Stimulated activated naive CD8-positive, alpha-beta T cell treated with anti-CD3 and anti-CD28 coated beads, Interleukin-15, amount 100 ng/mL, for 72 hours (primary cell): Measurements from ENCODE around the gene RELL1.

Experiments
- ATAC-seq: fragments of 150-1000 bp; cut with Tn5 transposase; 2 replicates; pipeline ENCODE4 v1.10.0; 2021; ENCODE audit warnings: mild to moderate bottlenecking, moderate library complexity
- DNase-seq, 2 donors: peaks; one replicate each; pipeline ENCODE4 v3.0.0; 2021 to 2022
- H3K27ac Mint-ChIP-seq, 2 donors: one replicate each; pipeline ENCODE4 v1.8.0; 2022; ENCODE audit warnings: mild to moderate bottlenecking in 2 of 2, mixed read lengths in 2 of 2, moderate library complexity in 2 of 2
- H3K27me3 Mint-ChIP-seq: one replicate; pipeline ENCODE4 v1.8.0; 2022; ENCODE audit warnings: mixed read lengths
- H3K4me1 Mint-ChIP-seq: one replicate; pipeline ENCODE4 v1.8.0; 2022; ENCODE audit warnings: mild to moderate bottlenecking, mixed read lengths
- H3K4me3 Mint-ChIP-seq, 2 donors: one replicate each; pipeline ENCODE4 v1.8.0; 2022; ENCODE audit warnings: mild to moderate bottlenecking in 2 of 2, mixed read lengths in 2 of 2, moderate library complexity in 1 of 2
- H3K9me3 Mint-ChIP-seq, 2 donors: one replicate each; pipeline ENCODE4 v1.8.0; 2022; ENCODE audit warnings: mixed read lengths in 2 of 2

The RELL1 gene, protein sequence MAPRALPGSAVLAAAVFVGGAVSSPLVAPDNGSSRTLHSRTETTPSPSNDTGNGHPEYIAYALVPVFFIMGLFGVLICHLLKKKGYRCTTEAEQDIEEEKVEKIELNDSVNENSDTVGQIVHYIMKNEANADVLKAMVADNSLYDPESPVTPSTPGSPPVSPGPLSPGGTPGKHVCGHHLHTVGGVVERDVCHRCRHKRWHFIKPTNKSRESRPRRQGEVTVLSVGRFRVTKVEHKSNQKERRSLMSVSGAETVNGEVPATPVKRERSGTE

DNA sequence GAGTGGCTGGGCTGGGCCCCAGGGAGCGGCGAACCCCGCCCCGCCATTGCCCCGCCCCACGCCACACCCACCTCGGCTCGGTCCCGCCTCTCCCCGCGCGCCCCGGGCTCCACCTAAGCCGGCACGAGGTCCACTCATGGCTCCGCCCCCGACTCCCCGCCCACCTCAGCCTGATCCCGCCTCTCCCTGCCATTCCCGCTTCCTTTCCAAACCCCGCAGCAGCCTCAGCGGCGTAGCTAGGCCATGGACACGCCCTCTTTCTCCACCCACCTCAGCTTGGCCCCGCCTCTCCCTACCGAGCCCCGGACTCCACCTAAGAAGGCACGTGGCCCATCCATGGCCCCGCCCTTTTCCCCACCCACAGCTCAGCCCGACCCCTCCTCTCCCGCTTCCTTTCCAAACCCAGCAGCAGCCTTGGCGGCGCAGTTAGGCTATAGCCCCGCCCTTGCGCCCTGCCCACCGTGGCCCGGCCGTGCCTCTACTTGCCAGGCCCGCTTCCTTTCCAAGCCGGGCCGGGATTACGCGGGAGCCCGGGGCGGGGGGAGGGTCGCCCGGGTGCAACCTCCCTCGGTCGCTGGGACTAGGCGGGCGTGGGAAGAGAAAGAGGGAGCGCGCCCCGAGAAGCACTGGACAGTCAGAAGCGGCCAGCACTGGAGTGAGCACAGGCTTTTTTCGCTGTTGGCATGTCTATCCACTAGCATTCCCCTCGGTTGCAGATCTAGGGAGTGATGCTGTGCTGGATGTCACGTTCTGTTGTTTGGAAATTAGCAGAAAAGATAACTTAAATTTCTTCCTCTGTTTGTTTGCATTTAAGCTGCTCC lies at the start of gene RELL1:
Gene RELL1, minus strand, starts transcription at position 4 of the 821 bp plus-strand sequence. CDS start 89 bp downstream, outside the sequence.
- Mint-ChIP-seq H3K27me3 (no peaks in the 10 kb centered on the region), H3K4me1 (peaks cover 33% of the 10 kb centered on the region), H3K4me3 (peak within 1 kb of the TSS; percentile 86 to 95), H3K27ac (peak within 1 kb of the TSS; percentile 95 to 97), H3K9me3 (no peaks in the 10 kb centered on the region)
- ATAC-seq (peak; percentile 88), DNase-seq (peak; percentile 99)

- H3K27me3 Mint-ChIP-seq, result no peaks in the 10 kb centered on the region
- no peak overlapping the region for H3K27ac Mint-ChIP-seq
- no peak overlapping the region for H3K4me3 Mint-ChIP-seq
- no peaks in the 10 kb centered on the region for H3K4me1 Mint-ChIP-seq
- no peaks in the 10 kb centered on the region for H3K9me3 Mint-ChIP-seq
- ATAC-seq (no peak), DNase-seq (no peak)
Measured at GRCh38 chr4:37735578-37735977, 49.4 kb upstream of the RELL1 start.

DNA sequence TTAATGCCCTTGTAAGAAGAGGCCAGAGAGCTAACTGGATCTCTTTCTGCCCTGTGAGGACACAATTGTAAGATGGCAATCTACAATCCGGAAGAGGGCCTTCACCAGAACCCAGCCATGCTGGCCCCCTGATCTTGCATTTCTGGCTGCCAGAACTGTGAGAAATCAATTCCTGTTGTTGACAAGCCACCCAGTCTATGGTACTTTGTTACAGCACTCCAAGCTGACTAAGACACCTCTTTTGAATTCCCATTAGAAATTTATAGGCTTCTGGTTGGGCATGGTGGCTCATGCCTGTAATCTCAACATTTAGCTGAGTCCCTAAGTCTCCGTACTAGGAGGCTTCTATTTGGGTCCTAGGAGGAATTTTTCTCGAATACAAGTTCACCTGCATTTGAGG lies 48.8 kb upstream of the RELL1 start:
- Mint-ChIP-seq H3K4me3 (no peak overlapping the region), H3K9me3 (no peaks in the 10 kb centered on the region), H3K27ac (no peak overlapping the region), H3K4me1 (no peaks in the 10 kb centered on the region), H3K27me3 (no peaks in the 10 kb centered on the region)
- no peak for ATAC-seq
- no peak for DNase-seq

GRCh38 chr4:37733240-37733867 lies 47.2 kb upstream of the RELL1 start:
- no peak for DNase-seq
- Mint-ChIP-seq H3K27ac (no peak overlapping the region), H3K27me3 (no peaks in the 10 kb centered on the region), H3K9me3 (no peaks in the 10 kb centered on the region), H3K4me1 (no peaks in the 10 kb centered on the region), H3K4me3 (no peak overlapping the region)
- no peak for ATAC-seq

DNA sequence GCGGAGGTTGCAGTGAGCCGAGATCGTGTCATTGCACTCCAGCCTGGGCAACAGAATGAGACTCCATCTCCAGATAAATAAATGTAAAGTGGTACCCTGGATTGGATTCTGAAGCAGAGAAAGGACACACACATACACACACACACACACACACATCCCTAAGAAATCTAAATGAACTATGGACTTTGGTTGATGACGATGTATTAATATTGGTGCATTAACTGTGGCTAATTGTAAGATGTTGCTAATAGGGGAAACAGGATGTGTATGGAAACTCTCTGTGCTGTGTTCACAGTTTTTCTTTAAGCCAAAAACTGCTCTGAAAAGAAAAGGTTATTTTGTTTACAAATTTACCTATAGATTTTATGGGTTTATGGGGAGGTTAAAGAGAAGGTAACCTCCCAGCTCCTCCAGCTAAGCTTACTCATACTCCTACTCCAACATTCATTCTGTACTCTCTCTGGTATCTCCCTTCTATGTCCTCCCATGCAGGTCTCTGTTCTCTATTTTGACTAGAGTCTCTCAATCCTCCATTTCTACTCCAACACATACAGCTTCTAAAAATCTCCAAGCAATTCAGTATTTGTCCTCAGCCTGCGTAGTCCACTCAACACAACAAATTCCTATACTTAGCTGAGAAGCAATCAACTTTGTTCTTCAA lies 46.5 kb upstream of the RELL1 start:
- no peak overlapping the region for H3K4me3 Mint-ChIP-seq
- no peak overlapping the region for H3K27ac Mint-ChIP-seq
- H3K27me3 Mint-ChIP-seq, result no peaks in the 10 kb centered on the region
- H3K4me1 Mint-ChIP-seq, result peaks cover 5% of the 10 kb centered on the region
- DNase-seq, result no peak
- H3K9me3 Mint-ChIP-seq, result no peaks in the 10 kb centered on the region
- no peak for ATAC-seq

DNA sequence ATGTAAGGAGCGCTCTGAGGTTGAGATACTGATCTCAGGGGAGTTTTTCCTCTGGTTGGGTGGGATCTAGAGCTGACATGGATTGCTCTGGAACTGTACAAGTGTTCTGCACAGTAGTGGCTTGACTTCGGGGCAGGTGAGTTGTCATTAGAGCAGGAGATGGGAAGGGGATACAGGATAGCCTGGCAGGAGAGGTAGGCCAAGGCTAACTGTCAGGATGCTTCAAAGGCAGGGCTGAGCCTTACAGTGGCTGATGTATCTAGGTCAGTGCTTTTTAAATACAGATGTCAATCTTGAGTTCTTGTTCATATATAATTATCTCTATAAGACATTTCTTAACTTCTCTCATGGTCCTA lies 43.5 kb upstream of the RELL1 start:
- Mint-ChIP-seq H3K4me3 (no peak overlapping the region), H3K27me3 (no peaks in the 10 kb centered on the region), H3K27ac (no peak overlapping the region), H3K4me1 (peaks cover 8% of the 10 kb centered on the region), H3K9me3 (no peaks in the 10 kb centered on the region)
- DNase-seq, result no peak
- ATAC-seq, result no peak

GRCh38 chr4:37728064-37728463 lies 41.9 kb upstream of the RELL1 start:
- Mint-ChIP-seq H3K27ac (no peak overlapping the region), H3K4me3 (no peak overlapping the region), H3K9me3 (no peaks in the 10 kb centered on the region), H3K4me1 (peaks cover 8% of the 10 kb centered on the region), H3K27me3 (no peaks in the 10 kb centered on the region)
- no peak for DNase-seq
- no peak for ATAC-seq

DNA sequence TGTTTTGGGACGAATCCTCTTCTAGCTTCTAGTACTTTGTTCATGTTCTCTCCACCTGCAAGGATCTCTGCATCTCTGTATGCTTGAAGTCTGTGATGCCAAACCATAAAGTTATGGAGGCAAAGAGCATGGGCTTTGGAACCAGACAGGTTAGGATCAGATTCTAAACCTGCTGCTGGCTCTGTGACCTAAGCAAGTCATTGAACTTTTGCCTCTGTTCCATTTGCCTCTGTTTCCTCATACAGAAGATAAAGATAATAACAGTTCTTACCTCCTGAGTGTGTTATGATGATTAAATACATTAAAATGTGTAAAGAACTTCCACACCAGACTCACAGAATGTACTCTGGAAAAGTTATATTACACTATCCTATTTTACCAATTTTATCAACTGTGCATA lies 41.5 kb upstream of the RELL1 start:
- H3K27me3 Mint-ChIP-seq, result no peaks in the 10 kb centered on the region
- ATAC-seq, result no peak

DNA sequence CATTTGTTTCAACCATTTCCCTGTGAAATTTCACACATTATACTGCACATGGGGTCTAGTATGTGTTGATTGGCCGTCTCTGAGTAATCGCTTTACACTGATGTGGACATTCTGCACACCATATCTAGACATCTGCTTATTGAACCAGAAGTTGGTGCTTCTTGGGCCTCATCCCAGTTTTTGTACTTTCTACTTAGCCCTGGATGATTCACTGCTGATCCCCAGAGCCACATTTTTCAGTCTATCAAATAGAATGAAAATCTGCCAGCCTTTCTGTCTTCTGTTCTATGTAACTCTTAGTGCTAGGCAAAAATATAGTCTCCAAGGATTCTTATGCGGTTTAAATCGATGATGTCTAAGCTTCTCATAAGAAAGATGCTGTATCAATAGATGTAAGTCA lies 40.5 kb upstream of the RELL1 start:
- no peak overlapping the region for H3K4me3 Mint-ChIP-seq
- no peak overlapping the region for H3K27ac Mint-ChIP-seq
- no peaks in the 10 kb centered on the region for H3K27me3 Mint-ChIP-seq
- ATAC-seq (no peak), DNase-seq (no peak)
- no peaks in the 10 kb centered on the region for H3K9me3 Mint-ChIP-seq
- H3K4me1 Mint-ChIP-seq, result peaks cover 22% of the 10 kb centered on the region

More for the DNA sequence above, 41.5 kb upstream of the RELL1 start:
- Mint-ChIP-seq H3K27ac (no peak overlapping the region), H3K4me3 (no peak overlapping the region), H3K4me1 (peaks cover 12% of the 10 kb centered on the region), H3K9me3 (no peaks in the 10 kb centered on the region)
- DNase-seq, result no peak

- no peak for DNase-seq
- H3K4me1 Mint-ChIP-seq, result peaks cover 22% of the 10 kb centered on the region
- H3K27ac Mint-ChIP-seq, result no peak overlapping the region
- H3K9me3 Mint-ChIP-seq, result no peaks in the 10 kb centered on the region
- H3K27me3 Mint-ChIP-seq, result no peaks in the 10 kb centered on the region
- H3K4me3 Mint-ChIP-seq, result no peak overlapping the region
- ATAC-seq, result no peak
Measured at GRCh38 chr4:37725718-37726117, 39.5 kb upstream of the RELL1 start.

- no peak for ATAC-seq
- Mint-ChIP-seq H3K4me1 (peaks cover 21% of the 10 kb centered on the region), H3K4me3 (no peak overlapping the region), H3K27ac (peak overlapping the region in 1 of 2 donors; percentile 5), H3K9me3 (no peaks in the 10 kb centered on the region), H3K27me3 (peaks cover 1% of the 10 kb centered on the region)
- DNase-seq, result no peak
Measured at GRCh38 chr4:37723067-37723466, 36.9 kb upstream of the RELL1 start.

GRCh38 chr4:37721995-37722638 lies 35.9 kb upstream of the RELL1 start:
- no peak for DNase-seq
- Mint-ChIP-seq H3K9me3 (no peaks in the 10 kb centered on the region), H3K4me3 (no peak overlapping the region), H3K27me3 (peaks cover 7% of the 10 kb centered on the region), H3K4me1 (peaks cover 14% of the 10 kb centered on the region), H3K27ac (no peak overlapping the region)
- ATAC-seq, result peak; percentile 66

DNA sequence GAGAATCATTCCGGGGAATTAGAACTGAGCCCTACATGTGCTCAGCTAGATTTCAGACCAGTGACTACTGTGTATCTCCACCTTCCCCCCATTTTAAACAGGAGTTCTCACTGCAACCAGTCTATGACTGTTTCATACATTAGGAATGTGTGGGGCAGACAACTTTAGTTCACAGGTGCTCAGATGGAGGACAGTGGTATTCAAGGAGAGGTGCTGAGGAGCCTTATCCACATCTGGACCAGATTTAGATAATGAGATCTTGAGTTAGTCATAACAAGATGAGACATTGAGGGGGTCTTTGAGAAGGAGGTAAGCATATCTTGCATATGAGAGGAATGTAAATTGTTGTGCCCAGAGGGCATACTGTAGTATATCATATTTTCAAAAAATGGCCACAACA lies 32.8 kb upstream of the RELL1 start:
- Mint-ChIP-seq H3K27me3 (peaks cover 7% of the 10 kb centered on the region), H3K4me3 (no peak overlapping the region), H3K9me3 (no peaks in the 10 kb centered on the region), H3K27ac (no peak overlapping the region), H3K4me1 (peaks cover 23% of the 10 kb centered on the region)
- ATAC-seq (no peak), DNase-seq (no peak)

GRCh38 chr4:37717576-37717975 lies 31.4 kb upstream of the RELL1 start:
- Mint-ChIP-seq H3K9me3 (no peaks in the 10 kb centered on the region), H3K4me3 (no peak overlapping the region), H3K27ac (peak overlapping the region in 1 of 2 donors; percentile 75), H3K27me3 (peaks cover 10% of the 10 kb centered on the region), H3K4me1 (peaks cover 18% of the 10 kb centered on the region)
- no peak for ATAC-seq
- no peak for DNase-seq

DNA sequence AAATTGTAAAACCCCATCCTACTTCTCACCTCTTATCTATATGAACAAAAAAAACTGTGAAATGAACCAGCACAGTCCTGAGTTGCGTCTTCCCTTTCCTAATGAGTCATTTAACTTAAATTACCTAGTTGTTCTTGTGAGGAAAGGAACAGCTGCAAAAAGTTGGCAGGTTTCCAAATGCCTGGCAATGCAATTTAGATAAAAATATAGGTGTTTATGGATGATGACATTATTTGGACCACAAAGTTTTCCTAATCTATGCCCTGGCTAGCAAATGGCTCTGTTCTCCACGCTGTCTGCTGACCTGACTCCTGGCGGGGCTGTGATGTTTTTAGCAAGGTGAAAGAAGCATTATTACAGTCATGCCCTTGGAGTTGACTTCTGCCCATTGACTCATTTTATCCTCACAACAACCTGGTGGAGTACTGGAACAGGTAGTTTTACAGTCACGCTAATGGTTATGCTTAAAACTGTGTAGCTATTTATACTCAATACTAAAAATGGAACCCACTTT lies 29.8 kb upstream of the RELL1 start:
- Mint-ChIP-seq H3K9me3 (no peaks in the 10 kb centered on the region), H3K4me1 (peaks cover 9% of the 10 kb centered on the region), H3K27me3 (peaks cover 13% of the 10 kb centered on the region), H3K27ac (no peak overlapping the region), H3K4me3 (no peak overlapping the region)
- ATAC-seq, result peak; percentile 94
- peak; percentile 1 to 37 for DNase-seq
